ENCODE measurements around the gene WNT3.

Gene WNT3

GRCh38 chr17:46739982-46740381 lies 78.5 kb downstream of the WNT3 start:
- DNase-seq (ENCODE audit: extremely low read depth in 1 of 2, low read depth in 1 of 2) = no peak

GRCh38 chr17:46738544-46738943 lies 79.9 kb downstream of the WNT3 start:
- no peak for DNase-seq (ENCODE audit: extremely low read depth in 1 of 2, low read depth in 1 of 2)

GRCh38 chr17:46737326-46737725 lies 81.2 kb downstream of the WNT3 start:
- DNase-seq (ENCODE audit: extremely low read depth in 1 of 2, low read depth in 1 of 2) = no peak

GRCh38 chr17:46736100-46736499 lies 82.4 kb downstream of the WNT3 start:
- DNase-seq (ENCODE audit: extremely low read depth in 1 of 2, low read depth in 1 of 2) = no peak

- DNase-seq (ENCODE audit: extremely low read depth in 1 of 2, low read depth in 1 of 2) = no peak
These were observed 84.5 kb downstream of the WNT3 start for GRCh38 chr17:46733837-46734475.

GRCh38 chr17:46732754-46733398 lies 85.6 kb downstream of the WNT3 start:
- DNase-seq (ENCODE audit: extremely low read depth in 1 of 2, low read depth in 1 of 2) = no peak

- DNase-seq (ENCODE audit: extremely low read depth in 1 of 2, low read depth in 1 of 2) = no peak
These were observed 86.3 kb downstream of the WNT3 start for GRCh38 chr17:46732160-46732559.

GRCh38 chr17:46730679-46731078 lies 87.8 kb downstream of the WNT3 start:
- no peak for DNase-seq (ENCODE audit: extremely low read depth in 1 of 2, low read depth in 1 of 2)

GRCh38 chr17:46730026-46730425 lies 88.5 kb downstream of the WNT3 start:
- DNase-seq (ENCODE audit: extremely low read depth in 1 of 2, low read depth in 1 of 2) = no peak

GRCh38 chr17:46727572-46728348 lies 90.7 kb downstream of the WNT3 start:
- no peak for DNase-seq (ENCODE audit: extremely low read depth in 1 of 2, low read depth in 1 of 2)

- DNase-seq (ENCODE audit: extremely low read depth in 1 of 2, low read depth in 1 of 2) = no peak
These were observed 92.3 kb downstream of the WNT3 start for GRCh38 chr17:46726206-46726605.

- no peak for DNase-seq (ENCODE audit: extremely low read depth in 1 of 2, low read depth in 1 of 2)
These were observed 95.7 kb downstream of the WNT3 start for GRCh38 chr17:46722662-46723285.

GRCh38 chr17:46720408-46720807 lies 98.1 kb downstream of the WNT3 start:
- DNase-seq (ENCODE audit: extremely low read depth in 1 of 2, low read depth in 1 of 2) = no peak

GRCh38 chr17:46719891-46720290 lies 98.6 kb downstream of the WNT3 start:
- DNase-seq (ENCODE audit: extremely low read depth in 1 of 2, low read depth in 1 of 2) = no peak

- no peak for DNase-seq (ENCODE audit: extremely low read depth in 1 of 2, low read depth in 1 of 2)
These were observed 100.5 kb downstream of the WNT3 start for GRCh38 chr17:46717999-46718398.

All from stimulated activated CD8-positive, alpha-beta memory T cell treated with anti-CD3 and anti-CD28 coated beads, Interleukin-7, amount 100 ng/mL, for 48 hours (primary cell).